Measurements from ENCODE around the gene ENTREP1.

Gene ENTREP1

GRCh38 chr9:69322256-69322655 lies 2.8 kb upstream of the ENTREP1 start:
- DNase-seq, result no peak

- no peak for DNase-seq
Observed at GRCh38 chr9:69323861-69324260, 1.2 kb upstream of the ENTREP1 start.

GRCh38 chr9:69325409-69326212 lies 596 bp downstream of the ENTREP1 start:
- DNase-seq, result no peak

GRCh38 chr9:69326261-69326660 lies 1.2 kb downstream of the ENTREP1 start:
- DNase-seq, result no peak

GRCh38 chr9:69330580-69330979 lies 5.6 kb downstream of the ENTREP1 start:
- no peak for DNase-seq

- no peak for DNase-seq
Observed at GRCh38 chr9:69331444-69331843, 6.4 kb downstream of the ENTREP1 start.

GRCh38 chr9:69332067-69332685 lies 7.2 kb downstream of the ENTREP1 start:
- DNase-seq, result no peak

GRCh38 chr9:69333716-69334115 lies 8.7 kb downstream of the ENTREP1 start:
- no peak for DNase-seq

GRCh38 chr9:69334317-69334716 lies 9.3 kb downstream of the ENTREP1 start:
- DNase-seq, result no peak

- no peak for DNase-seq
Observed at GRCh38 chr9:69339620-69340019, 14.6 kb downstream of the ENTREP1 start.

GRCh38 chr9:69340631-69341030 lies 15.6 kb downstream of the ENTREP1 start:
- DNase-seq, result no peak

- no peak for DNase-seq
Observed at GRCh38 chr9:69342769-69343168, 17.8 kb downstream of the ENTREP1 start.

GRCh38 chr9:69344459-69344858 lies 19.4 kb downstream of the ENTREP1 start:
- DNase-seq, result no peak

GRCh38 chr9:69346596-69347390 lies 21.8 kb downstream of the ENTREP1 start:
- DNase-seq, result no peak

GRCh38 chr9:69347607-69348006 lies 22.6 kb downstream of the ENTREP1 start:
- no peak for DNase-seq

- DNase-seq, result no peak
Observed at GRCh38 chr9:69351227-69351626, 26.2 kb downstream of the ENTREP1 start.

GRCh38 chr9:69355232-69355631 lies 30.2 kb downstream of the ENTREP1 start:
- no peak for DNase-seq

GRCh38 chr9:69357030-69357775 lies 32.2 kb downstream of the ENTREP1 start:
- no peak for DNase-seq

GRCh38 chr9:69357821-69358220 lies 32.8 kb downstream of the ENTREP1 start:
- no peak for DNase-seq

- DNase-seq, result no peak
Observed at GRCh38 chr9:69363191-69363590, 38.2 kb downstream of the ENTREP1 start.

- DNase-seq, result no peak
Observed at GRCh38 chr9:69364510-69365150, 39.6 kb downstream of the ENTREP1 start.

- no peak for DNase-seq
Observed at GRCh38 chr9:69370430-69370829, 45.4 kb downstream of the ENTREP1 start.

GRCh38 chr9:69371001-69371400 lies 46.0 kb downstream of the ENTREP1 start:
- no peak for DNase-seq

All from NCI-H1436 (cell line).